OCI-LY3 (cell line): ENCODE measurements around the gene NBPF1.
"Not testable (repeated sequence)": the region's sequence is repeated elsewhere in the genome, so short reads cannot be mapped to it uniquely, and the experiment has no call there.

Experiments
- CTCF ChIP-seq: fragments of 200-600, 300-600 bp; sonication (generic); IDR thresholded peaks from 2 replicates; pipeline ENCODE4 v1.5.1; 2014; ENCODE audit warnings: antibody characterized with exemption, low read length, low read depth
- EZH2phosphoT487 ChIP-seq: fragments of 200-600 bp; shearing (Covaris generic); IDR thresholded peaks from 2 replicates; pipeline ENCODE4 v1.6.1; 2018; ENCODE audit warnings: antibody characterized with exemption, mixed run types, low read depth

- not testable (repeated sequence) for TF ChIP-seq CTCF, EZH2phosphoT487
Measured at GRCh38 chr1:16600855-16601786, 12.2 kb downstream of the NBPF1 start.
